Measurements from ENCODE around the gene FLOT2. TPM values are rescaled to one million over a fixed set of nuclear protein-coding genes. Genes with fewer than 3 reads are reported as not detected.

The FLOT2 gene
- total and polyA plus RNA-seq, 10 of the 15 experiments (the other 5 are each of a cell fraction or from before 2014, with no cell fraction given) = 56.8 to 302 (median 149) TPM

GRCh38 chr17:28940675-28941074 is 43.1 kb upstream of the FLOT2 start:
- FAIRE-seq = no peak
- Histone ChIP-seq H3K4me3 (no peak overlapping the region), H3K9me3 (replicated peaks; ENCODE audit: control insufficient read depth, insufficient read depth, low read length) (no peaks in the 10 kb centered on the region), H3K27ac (ENCODE audit: control insufficient read depth, insufficient read depth) (no peak overlapping the region), H3K36me3 (ENCODE audit: control insufficient read depth in 2 of 2, insufficient read depth in 2 of 2, low read length in 1 of 2) (peaks cover 0 to 21% of the 10 kb centered on the region in 2 experiments), H3K4me2 (ENCODE audit: control insufficient read depth, insufficient read depth) (no peak overlapping the region), H3K9ac (ENCODE audit: control insufficient read depth, insufficient read depth, low read length) (no peak overlapping the region), H3K4me1 (ENCODE audit: control insufficient read depth, insufficient read depth, low read length) (peaks cover 13% of the 10 kb centered on the region), H4K20me1 (ENCODE audit: control insufficient read depth, insufficient read depth) (no peaks in the 10 kb centered on the region), H2AFZ (ENCODE audit: control insufficient read depth, low read depth, low read length) (no peak overlapping the region), H3K27me3 (replicated peaks in 1 of 2; ENCODE audit: control insufficient read depth in 2 of 2, insufficient read depth in 2 of 2, low read length in 1 of 2) (no peaks in the 10 kb centered on the region), H3K79me2 (ENCODE audit: control insufficient read depth, insufficient read depth, low read length) (peaks cover 86% of the 10 kb centered on the region)
- in situ Hi-C loops (cut with MboI) (no loop called here), intact Hi-C loops (cut with micrococcal nuclease; ENCODE audit: unreplicated experiment) (no loop called here)
- WGBS (ENCODE audit: insufficient coverage, insufficient replicate concordance, low lambda C conversion rate, missing lambda C conversion rate) = 30% methylated on average over 3 of the region's 3 CpGs
- no peak for DNase-seq (ENCODE audit: low read depth, low spot score)
- ChIA-PET POLR2A (interaction anchor here (0.6 kb wide), 1 partner anchor 188 kb away, joined by 3 read pairs; no protein-coding TSS in a partner anchor), SMC1A (ENCODE audit: uncharacterized antibody, unreplicated experiment) (interaction anchor here (1.4 to 5.1 kb wide), 2 partner anchors 9 to 13 kb away, joined by 3 to 34 read pairs; no protein-coding TSS in a partner anchor), RAD21 (ENCODE audit: unreplicated experiment) (interaction anchor here (0.6 kb wide), 1 partner anchor 17 kb away, joined by 3 read pairs; no protein-coding TSS in a partner anchor), CTCF (interaction anchor here (0.9 kb wide), 1 partner anchor 9 kb away, joined by 3 read pairs; no protein-coding TSS in a partner anchor)
- no TSS peak for BruUV-seq (replicated peaks)
- ATAC-seq = no peak
- TF ChIP-seq PRDM15 (CRISPR knock-in tag; IDR thresholded peaks at IDR 0.05) (no peak), SMAD5 (IDR thresholded peaks at IDR 0.05; ENCODE audit: low read depth) (no peak), CHD4 (IDR thresholded peaks at IDR 0.05) (no peak), KDM1A (IDR thresholded peaks at IDR 0.05; ENCODE audit: borderline replicate concordance) (no peak), SUZ12 (IDR thresholded peaks at IDR 0.05; ENCODE audit: unreplicated experiment) (no peak)
- TF ChIP-seq, protein P1, sequence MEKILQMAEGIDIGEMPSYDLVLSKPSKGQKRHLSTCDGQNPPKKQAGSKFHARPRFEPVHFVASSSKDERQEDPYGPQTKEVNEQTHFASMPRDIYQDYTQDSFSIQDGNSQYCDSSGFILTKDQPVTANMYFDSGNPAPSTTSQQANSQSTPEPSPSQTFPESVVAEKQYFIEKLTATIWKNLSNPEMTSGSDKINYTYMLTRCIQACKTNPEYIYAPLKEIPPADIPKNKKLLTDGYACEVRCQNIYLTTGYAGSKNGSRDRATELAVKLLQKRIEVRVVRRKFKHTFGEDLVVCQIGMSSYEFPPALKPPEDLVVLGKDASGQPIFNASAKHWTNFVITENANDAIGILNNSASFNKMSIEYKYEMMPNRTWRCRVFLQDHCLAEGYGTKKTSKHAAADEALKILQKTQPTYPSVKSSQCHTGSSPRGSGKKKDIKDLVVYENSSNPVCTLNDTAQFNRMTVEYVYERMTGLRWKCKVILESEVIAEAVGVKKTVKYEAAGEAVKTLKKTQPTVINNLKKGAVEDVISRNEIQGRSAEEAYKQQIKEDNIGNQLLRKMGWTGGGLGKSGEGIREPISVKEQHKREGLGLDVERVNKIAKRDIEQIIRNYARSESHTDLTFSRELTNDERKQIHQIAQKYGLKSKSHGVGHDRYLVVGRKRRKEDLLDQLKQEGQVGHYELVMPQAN (conservative IDR thresholded peaks at IDR 0.05) = no peak

All from GM12878 (cell line).